Smooth muscle cell (in vitro differentiated cells): ENCODE measurements around the gene KCNC3. TPM values are rescaled to one million over a fixed set of nuclear protein-coding genes. Genes with fewer than 3 reads are reported as not detected.
A peak's percentile ranks its signal among the peaks of the same experiment; 100 is the strongest.

Experiments
- DNase-seq: peaks from one replicate; lab custom pipeline; 2025; ENCODE audit not compliant: unreplicated experiment; lab: John Stamatoyannopoulos, UW
- H2AFZ ChIP-seq: fragments of 200-600 bp; sonication (generic); 2 replicates; pipeline ENCODE4 v1.6.0; 2016; ENCODE audit warnings: antibody characterized with exemption, low read depth, mild to moderate bottlenecking
- H3F3A ChIP-seq: fragments of 200-600 bp; sonication (generic); 2 replicates; pipeline ENCODE4 v1.6.0; 2017; ENCODE audit warnings: antibody characterized with exemption, low read depth
- H3K27ac ChIP-seq: fragments of 200-600 bp; sonication (generic); 2 replicates; pipeline ENCODE4 v1.5.1; 2016; ENCODE audit warnings: low read depth, mild to moderate bottlenecking
- H3K27me3 ChIP-seq: fragments of 200-600 bp; sonication (generic); 2 replicates; pipeline ENCODE4 v1.6.1; 2016; ENCODE audit warnings: low read depth, mild to moderate bottlenecking
- H3K36me3 ChIP-seq: fragments of 200-600 bp; sonication (generic); 2 replicates; pipeline ENCODE4 v1.5.1; 2016; ENCODE audit warnings: low read depth
- H3K4me1 ChIP-seq: fragments of 200-600 bp; sonication (generic); 2 replicates; pipeline ENCODE4 v1.5.1; 2016; ENCODE audit warnings: low read depth
- H3K4me2 ChIP-seq: fragments of 200-600 bp; sonication (generic); 2 replicates; pipeline ENCODE4 v1.6.0; 2016; ENCODE audit warnings: mild to moderate bottlenecking
- H3K4me3 ChIP-seq: fragments of 200-600 bp; sonication (generic); 2 replicates; pipeline ENCODE4 v1.5.1; 2016; ENCODE audit warnings: mild to moderate bottlenecking
- H3K79me2 ChIP-seq: fragments of 200-600 bp; sonication (generic); 2 replicates; pipeline ENCODE4 v1.6.0; 2016; ENCODE audit warnings: low read depth, mild to moderate bottlenecking
- H3K9ac ChIP-seq: fragments of 200-600 bp; sonication (generic); 2 replicates; pipeline ENCODE4 v1.6.0; 2016; ENCODE audit warnings: low read depth
- H3K9me3 ChIP-seq: fragments of 200-600 bp; sonication (generic); replicated peaks from 2 replicates; pipeline ENCODE4 v1.5.1; 2016; ENCODE audit warnings: low read depth
- H4K20me1 ChIP-seq: fragments of 200-600 bp; sonication (generic); 2 replicates; pipeline ENCODE4 v1.6.0; 2016; ENCODE audit warnings: low read depth
- WGBS: methylation state at CpG from one replicate; pipeline ENCODE4 v1.1.7; 2016; ENCODE audit warnings: low lambda C conversion rate; 5-methylcytosine and 5-hydroxymethylcytosine counted together
- polyA plus RNA-seq: library from polyadenylated mRNA; unstranded; fragments of >200 nt; fragmentation: Nextera tagmentation; extraction: Ambion mirVana; gene quantifications from 2 replicates; pipeline ENCODE4 v1.2.1, GENCODE V29; 2016
- total RNA-seq: library from RNA; depleted of rRNA; stranded (reverse); fragments of >200 nt; gene quantifications from 2 replicates; pipeline ENCODE4 v1.2.3, GENCODE V29; 2014
- TF ChIP-seq, protein P1 (sequence below): fragments of 200-600 bp; sonication (generic); IDR thresholded peaks from 2 replicates; pipeline ENCODE4 v1.5.1; 2017; ENCODE audit warnings: borderline replicate concordance, mild to moderate bottlenecking, antibody characterized with exemption; ENCODE audit not compliant: insufficient read depth, poor library complexity, severe bottlenecking

KCNC3 gene
- total and polyA plus RNA-seq, 2 experiments from 2014 or later: 0.46 to 1.4 TPM

DNA sequence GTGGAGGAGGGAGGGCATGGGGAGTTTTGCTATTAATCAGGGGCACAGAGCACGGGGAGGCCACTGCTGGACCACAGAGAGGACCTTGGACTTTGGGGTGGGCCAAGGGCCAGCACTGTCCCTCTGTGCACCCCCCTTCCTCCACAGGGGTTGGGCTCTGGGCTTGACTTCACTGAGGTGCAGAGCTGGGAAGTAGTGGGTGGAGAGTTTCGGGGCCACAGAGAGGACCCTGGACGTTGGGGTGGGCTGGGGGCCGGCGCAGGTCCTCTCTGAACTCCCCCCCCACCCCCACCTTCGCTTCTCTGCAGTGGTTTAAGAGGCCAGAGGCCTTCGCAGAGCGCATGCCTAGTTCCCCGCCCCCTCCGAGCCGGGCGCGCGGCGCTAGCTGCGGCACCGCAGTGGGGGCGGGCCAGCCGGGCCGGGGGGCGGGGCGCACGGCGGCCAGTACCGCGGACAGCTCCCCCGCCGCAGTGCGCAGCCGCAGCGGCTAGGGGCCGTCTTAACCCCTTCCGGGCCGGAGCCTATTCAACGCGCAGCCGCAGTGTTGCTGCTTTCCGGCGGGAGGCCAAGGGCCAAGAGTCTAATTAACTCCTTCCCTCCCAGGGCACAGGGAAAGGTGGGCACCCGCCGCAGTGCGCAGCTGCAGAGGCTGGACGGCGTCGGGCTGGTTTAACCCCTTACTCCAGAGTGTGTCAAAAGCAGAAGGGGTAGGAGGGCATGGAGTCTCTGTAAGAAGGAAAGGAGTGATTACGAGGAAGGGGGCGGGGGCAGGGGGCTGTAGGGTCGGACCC is 3.7 kb downstream of the KCNC3 start:
- Histone ChIP-seq H4K20me1 (peaks cover 47% of the 10 kb centered on the region), H3K79me2 (no peaks in the 10 kb centered on the region), H3K36me3 (no peaks in the 10 kb centered on the region), H3K9ac (no peak overlapping the region), H2AFZ (no peak overlapping the region), H3F3A (peaks cover 8% of the 10 kb centered on the region), H3K27me3 (peaks cover 19% of the 10 kb centered on the region), H3K4me2 (peak overlapping the region; percentile 82), H3K27ac (no peak overlapping the region), H3K9me3 (no peaks in the 10 kb centered on the region), H3K4me1 (peaks cover 5% of the 10 kb centered on the region), H3K4me3 (peak overlapping the region; percentile 30)
- TF ChIP-seq, protein P1, sequence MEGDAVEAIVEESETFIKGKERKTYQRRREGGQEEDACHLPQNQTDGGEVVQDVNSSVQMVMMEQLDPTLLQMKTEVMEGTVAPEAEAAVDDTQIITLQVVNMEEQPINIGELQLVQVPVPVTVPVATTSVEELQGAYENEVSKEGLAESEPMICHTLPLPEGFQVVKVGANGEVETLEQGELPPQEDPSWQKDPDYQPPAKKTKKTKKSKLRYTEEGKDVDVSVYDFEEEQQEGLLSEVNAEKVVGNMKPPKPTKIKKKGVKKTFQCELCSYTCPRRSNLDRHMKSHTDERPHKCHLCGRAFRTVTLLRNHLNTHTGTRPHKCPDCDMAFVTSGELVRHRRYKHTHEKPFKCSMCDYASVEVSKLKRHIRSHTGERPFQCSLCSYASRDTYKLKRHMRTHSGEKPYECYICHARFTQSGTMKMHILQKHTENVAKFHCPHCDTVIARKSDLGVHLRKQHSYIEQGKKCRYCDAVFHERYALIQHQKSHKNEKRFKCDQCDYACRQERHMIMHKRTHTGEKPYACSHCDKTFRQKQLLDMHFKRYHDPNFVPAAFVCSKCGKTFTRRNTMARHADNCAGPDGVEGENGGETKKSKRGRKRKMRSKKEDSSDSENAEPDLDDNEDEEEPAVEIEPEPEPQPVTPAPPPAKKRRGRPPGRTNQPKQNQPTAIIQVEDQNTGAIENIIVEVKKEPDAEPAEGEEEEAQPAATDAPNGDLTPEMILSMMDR: no peak
- 3% methylated on average over 26 of the region's 48 CpGs for WGBS
- DNase-seq: peak; percentile 14

GRCh38 chr19:50324331-50324730 is 4.8 kb downstream of the KCNC3 start:
- Histone ChIP-seq H3K27me3 (peaks cover 19% of the 10 kb centered on the region), H3K36me3 (no peaks in the 10 kb centered on the region), H3K79me2 (no peaks in the 10 kb centered on the region), H3K9ac (no peak overlapping the region), H4K20me1 (peaks cover 47% of the 10 kb centered on the region), H3K27ac (no peak overlapping the region), H3K4me1 (peaks cover 5% of the 10 kb centered on the region), H3K4me3 (no peak overlapping the region), H3K4me2 (no peak overlapping the region), H3F3A (no peaks in the 10 kb centered on the region), H2AFZ (no peak overlapping the region), H3K9me3 (no peaks in the 10 kb centered on the region)
- DNase-seq: no peak
- WGBS: 77% methylated on average over 11 of the region's 11 CpGs
- TF ChIP-seq, protein P1: no peak

DNA sequence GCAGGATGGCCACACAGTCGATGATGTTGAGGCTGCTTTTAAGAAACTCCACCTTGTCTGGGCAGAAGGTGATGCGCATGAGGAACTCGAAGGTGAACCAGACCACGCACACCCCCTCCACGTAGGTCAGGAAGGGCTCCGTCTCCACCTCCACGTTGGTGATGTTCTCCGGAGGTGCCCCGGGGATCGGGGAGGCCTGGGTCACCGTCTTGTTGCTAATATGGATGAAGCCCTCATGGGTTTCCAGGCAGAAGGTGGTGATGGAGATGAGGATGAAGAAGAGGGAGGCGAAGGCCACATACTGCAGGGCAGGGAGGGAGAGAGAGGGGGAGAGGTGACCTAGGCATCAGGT is 5.4 kb downstream of the KCNC3 start:
- H3K36me3 ChIP-seq: no peaks in the 10 kb centered on the region
- H3K79me2 ChIP-seq: no peaks in the 10 kb centered on the region
- TF ChIP-seq, protein P1: no peak
- no peak overlapping the region for H3K9ac ChIP-seq
- DNase-seq: no peak
- H3F3A ChIP-seq: no peaks in the 10 kb centered on the region
- H3K27me3 ChIP-seq: peaks cover 19% of the 10 kb centered on the region
- H3K4me3 ChIP-seq: no peak overlapping the region
- H2AFZ ChIP-seq: no peak overlapping the region
- H3K9me3 ChIP-seq: no peaks in the 10 kb centered on the region
- H3K4me1 ChIP-seq: peaks cover 5% of the 10 kb centered on the region
- WGBS: 93% methylated on average over 11 of the region's 12 CpGs
- H4K20me1 ChIP-seq: peaks cover 47% of the 10 kb centered on the region
- H3K27ac ChIP-seq: no peak overlapping the region
- no peak overlapping the region for H3K4me2 ChIP-seq
